Adipocyte (in vitro differentiated cells): Measurements from ENCODE around the gene EEFSEC.

Experiments used
- DNase-seq: peaks from one replicate; pipeline ENCODE4 v3.0.0-alpha.2; 2015; ENCODE audit warnings: low read depth
- H3K27me3 ChIP-seq: replicated peaks from 2 replicates; pipeline ENCODE4 v1.7.0; 2013; ENCODE audit warnings: mild to moderate bottlenecking, low read length, moderate library complexity; ENCODE audit not compliant: control insufficient read depth, insufficient read depth
- H3K36me3 ChIP-seq: 2 replicates; pipeline ENCODE4 v1.7.0; 2013; ENCODE audit warnings: low read length, mild to moderate bottlenecking, moderate library complexity; ENCODE audit not compliant: control insufficient read depth, insufficient read depth, severe bottlenecking
- H3K4me1 ChIP-seq: 2 replicates; pipeline ENCODE4 v1.7.0; 2013; ENCODE audit warnings: mild to moderate bottlenecking, low read length, moderate library complexity; ENCODE audit not compliant: control insufficient read depth, insufficient read depth
- H3K4me3 ChIP-seq: 2 replicates; pipeline ENCODE4 v1.7.0; 2013; ENCODE audit warnings: mild to moderate bottlenecking, low read length, moderate library complexity
- H3K9ac ChIP-seq: 2 replicates; pipeline ENCODE4 v1.7.0; 2013; ENCODE audit warnings: mild to moderate bottlenecking, low read length, moderate library complexity
- H3K9me3 ChIP-seq: 2 replicates; pipeline ENCODE4 v1.7.0; 2013; ENCODE audit warnings: mild to moderate bottlenecking, low read length, moderate library complexity; ENCODE audit not compliant: control insufficient read depth

Gene EEFSEC

GRCh38 chr3:128422762-128423524 lies 269.7 kb downstream of the EEFSEC start:
- peaks cover 10% of the 10 kb centered on the region for H3K27me3 ChIP-seq
- no peak overlapping the region for H3K9ac ChIP-seq
- H3K36me3 ChIP-seq = no peaks in the 10 kb centered on the region
- DNase-seq = no peak
- no peak overlapping the region for H3K4me3 ChIP-seq
- H3K9me3 ChIP-seq = peaks cover 8% of the 10 kb centered on the region
- H3K4me1 ChIP-seq = peaks cover 10% of the 10 kb centered on the region

GRCh38 chr3:128423525-128424147 lies 270.4 kb downstream of the EEFSEC start:
- H3K9me3 ChIP-seq = peaks cover 8% of the 10 kb centered on the region
- H3K4me1 ChIP-seq = peaks cover 10% of the 10 kb centered on the region
- peaks cover 17% of the 10 kb centered on the region for H3K27me3 ChIP-seq
- no peak overlapping the region for H3K4me3 ChIP-seq
- H3K9ac ChIP-seq = no peak overlapping the region
- H3K36me3 ChIP-seq = no peaks in the 10 kb centered on the region
- DNase-seq = no peak

GRCh38 chr3:128424508-128425069 lies 271.3 kb downstream of the EEFSEC start:
- H3K4me1 ChIP-seq = peaks cover 10% of the 10 kb centered on the region
- peaks cover 21% of the 10 kb centered on the region for H3K27me3 ChIP-seq
- H3K36me3 ChIP-seq = no peaks in the 10 kb centered on the region
- no peak overlapping the region for H3K4me3 ChIP-seq
- no peak overlapping the region for H3K9ac ChIP-seq
- DNase-seq = no peak
- H3K9me3 ChIP-seq = no peaks in the 10 kb centered on the region

GRCh38 chr3:128425142-128425845 lies 272.0 kb downstream of the EEFSEC start:
- peaks cover 28% of the 10 kb centered on the region for H3K27me3 ChIP-seq
- H3K9ac ChIP-seq = no peak overlapping the region
- no peaks in the 10 kb centered on the region for H3K9me3 ChIP-seq
- no peak overlapping the region for H3K4me3 ChIP-seq
- H3K36me3 ChIP-seq = no peaks in the 10 kb centered on the region
- H3K4me1 ChIP-seq = peaks cover 10% of the 10 kb centered on the region
- no peak for DNase-seq

GRCh38 chr3:128425846-128426127 lies 272.5 kb downstream of the EEFSEC start:
- H3K36me3 ChIP-seq = no peaks in the 10 kb centered on the region
- DNase-seq = no peak
- H3K4me3 ChIP-seq = no peak overlapping the region
- no peaks in the 10 kb centered on the region for H3K9me3 ChIP-seq
- H3K27me3 ChIP-seq = peaks cover 33% of the 10 kb centered on the region
- no peak overlapping the region for H3K9ac ChIP-seq
- H3K4me1 ChIP-seq = peaks cover 10% of the 10 kb centered on the region

GRCh38 chr3:128426128-128426921 lies 273.0 kb downstream of the EEFSEC start:
- Histone ChIP-seq H3K4me3 (no peak overlapping the region), H3K4me1 (peaks cover 10% of the 10 kb centered on the region), H3K9me3 (no peaks in the 10 kb centered on the region), H3K27me3 (peaks cover 37% of the 10 kb centered on the region), H3K36me3 (no peaks in the 10 kb centered on the region), H3K9ac (no peak overlapping the region)
- DNase-seq = peak; percentile 80

GRCh38 chr3:128427175-128427857 lies 274.0 kb downstream of the EEFSEC start:
- no peak overlapping the region for H3K9ac ChIP-seq
- H3K4me3 ChIP-seq = no peak overlapping the region
- no peaks in the 10 kb centered on the region for H3K9me3 ChIP-seq
- no peak for DNase-seq
- H3K4me1 ChIP-seq = peaks cover 12% of the 10 kb centered on the region
- H3K27me3 ChIP-seq = peaks cover 47% of the 10 kb centered on the region
- no peaks in the 10 kb centered on the region for H3K36me3 ChIP-seq

GRCh38 chr3:128427872-128428822 lies 274.9 kb downstream of the EEFSEC start:
- Histone ChIP-seq H3K27me3 (peaks cover 51% of the 10 kb centered on the region), H3K9ac (no peak overlapping the region), H3K36me3 (no peaks in the 10 kb centered on the region), H3K4me1 (peaks cover 13% of the 10 kb centered on the region), H3K4me3 (no peak overlapping the region), H3K9me3 (no peaks in the 10 kb centered on the region)
- DNase-seq = no peak

- Histone ChIP-seq H3K9ac (no peak overlapping the region), H3K4me1 (peaks cover 10% of the 10 kb centered on the region), H3K27me3 (peaks cover 63% of the 10 kb centered on the region), H3K9me3 (no peaks in the 10 kb centered on the region), H3K36me3 (no peaks in the 10 kb centered on the region), H3K4me3 (no peak overlapping the region)
- no peak for DNase-seq
These were observed 276.0 kb downstream of the EEFSEC start for GRCh38 chr3:128429275-128429674.

- Histone ChIP-seq H3K4me3 (no peak overlapping the region), H3K4me1 (peaks cover 6% of the 10 kb centered on the region), H3K36me3 (no peaks in the 10 kb centered on the region), H3K9ac (no peak overlapping the region), H3K27me3 (peaks cover 66% of the 10 kb centered on the region), H3K9me3 (no peaks in the 10 kb centered on the region)
- DNase-seq = no peak
These were observed 276.5 kb downstream of the EEFSEC start for GRCh38 chr3:128429751-128430150.
